Erythroblast (primary cell): Measurements from ENCODE around the gene PDE6H.

ENCODE experiments used
- GATA1 ChIP-seq: IDR thresholded peaks from 2 replicates; pipeline ENCODE4 v1.6.1; 2011; ENCODE audit warnings: low read depth, mild to moderate bottlenecking, control low read depth, low read length, moderate library complexity
- POLR2A ChIP-seq: IDR thresholded peaks from 2 replicates; pipeline ENCODE4 v1.6.1; 2011; ENCODE audit warnings: mild to moderate bottlenecking, low read length

- TF ChIP-seq POLR2A (no peak), GATA1 (no peak)
Observed at GRCh38 chr12:14993117-14993516, 20.3 kb downstream of the PDE6H start.
